Kidney glomerular epithelial cell (primary cell): Measurements from ENCODE around the gene GK.
"Not testable (repeated sequence)": the region's sequence is repeated elsewhere in the genome, so short reads cannot be mapped to it uniquely, and the experiment has no call there.

Experiments used
- DNase-seq: peaks from one replicate; lab custom pipeline; 2025; lab: John Stamatoyannopoulos, UW

Gene GK

GRCh38 chrX:30654386-30654785, 1.2 kb downstream of the GK start:
- not testable (repeated sequence) for DNase-seq

- DNase-seq, result no peak
Measured at GRCh38 chrX:30654989-30655607, 1.9 kb downstream of the GK start.

GRCh38 chrX:30655991-30656390, 2.8 kb downstream of the GK start:
- DNase-seq, result no peak

GRCh38 chrX:30657196-30658161, 4.3 kb downstream of the GK start:
- no peak for DNase-seq

GRCh38 chrX:30659421-30659820, 6.2 kb downstream of the GK start:
- DNase-seq, result no peak

- DNase-seq, result no peak
Measured at GRCh38 chrX:30661228-30661627, 8.0 kb downstream of the GK start.

GRCh38 chrX:30663322-30663721, 10.1 kb downstream of the GK start:
- DNase-seq, result no peak

- DNase-seq, result no peak
Measured at GRCh38 chrX:30665471-30665870, 12.2 kb downstream of the GK start.

GRCh38 chrX:30666094-30666493, 12.9 kb downstream of the GK start:
- DNase-seq, result no peak

- no peak for DNase-seq
Measured at GRCh38 chrX:30668581-30668980, 15.4 kb downstream of the GK start.

- DNase-seq, result not testable (repeated sequence)
Measured at GRCh38 chrX:30671189-30671588, 18.0 kb downstream of the GK start.

GRCh38 chrX:30673127-30673796, 20.0 kb downstream of the GK start:
- no peak for DNase-seq

- DNase-seq, result no peak
Measured at GRCh38 chrX:30673884-30674598, 20.8 kb downstream of the GK start.

- no peak for DNase-seq
Measured at GRCh38 chrX:30674799-30675198, 21.6 kb downstream of the GK start.

GRCh38 chrX:30679369-30679768, 26.1 kb downstream of the GK start:
- DNase-seq, result no peak

GRCh38 chrX:30680618-30681017, 27.4 kb downstream of the GK start:
- no peak for DNase-seq

- DNase-seq, result no peak
Measured at GRCh38 chrX:30688641-30689040, 35.4 kb downstream of the GK start.

GRCh38 chrX:30689116-30689515, 35.9 kb downstream of the GK start:
- DNase-seq, result no peak

- DNase-seq, result no peak
Measured at GRCh38 chrX:30690330-30690729, 37.1 kb downstream of the GK start.

GRCh38 chrX:30693999-30694650, 40.9 kb downstream of the GK start:
- DNase-seq, result no peak

- DNase-seq, result peak; percentile 15
Measured at GRCh38 chrX:30702736-30703135, 49.5 kb downstream of the GK start.
